ENCODE measurements around the gene TBKBP1.

The TBKBP1 gene

GRCh38 chr17:47699536-47699840 is 5.5 kb downstream of the TBKBP1 start:
- no peak overlapping the region for H3K27ac ChIP-seq (ENCODE audit: extremely low read depth, low read depth, low read length)
- H3K4me1 ChIP-seq (ENCODE audit: control insufficient read depth, insufficient read depth, low read length): peaks cover 3% of the 10 kb centered on the region; the same call in 1 of the 2 replicates
- CTCF ChIA-PET: interaction anchor here (0.6 to 5.9 kb wide), 21 partner anchors 7 to 996 kb away, joined by 3 to 58 read pairs (median 6); partner anchors contain the start of gene TBX21
- H3K4me3 ChIP-seq (ENCODE audit: low read depth, low read length): no peak overlapping the region
- TF ChIP-seq ZNF175 (tag by site-specific recombination; IDR thresholded peaks at IDR 0.05) (no peak), ZNF10 (tag by site-specific recombination; IDR thresholded peaks at IDR 0.05) (no peak), GLIS1 (tag by site-specific recombination; IDR thresholded peaks at IDR 0.05) (no peak), ZNF398 (tag by site-specific recombination; IDR thresholded peaks at IDR 0.05) (no peak), ZBTB48 (tag by site-specific recombination; IDR thresholded peaks at IDR 0.05) (no peak), ZNF280D (tag by site-specific recombination; IDR thresholded peaks at IDR 0.05) (no peak)
- POLR2A ChIA-PET: interaction anchor here (0.6 to 0.7 kb wide), 5 partner anchors 10 to 535 kb away, joined by 3 to 4 read pairs (median 3); no protein-coding TSS in a partner anchor
- H3K36me3 ChIP-seq (ENCODE audit: control insufficient read depth in 2 of 2, insufficient read depth in 1 of 2, low read length in 2 of 2): peaks cover 5 to 48% of the 10 kb centered on the region in 2 experiments; a peak in 2 of 3 replicates
- H3K9me3 ChIP-seq (ENCODE audit: control insufficient read depth, insufficient read depth, low read depth, low read length): no peaks in the 10 kb centered on the region

- CTCF ChIA-PET: interaction anchor here (0.5 to 5.9 kb wide), 8 partner anchors 13 to 89 kb away, joined by 3 to 58 read pairs (median 3); no protein-coding TSS in a partner anchor
- Histone ChIP-seq H3K4me1 (ENCODE audit: control insufficient read depth, insufficient read depth, low read length) (no peaks in the 10 kb centered on the region; the same call in 1 of the 2 replicates), H3K9me3 (ENCODE audit: control insufficient read depth, insufficient read depth, low read depth, low read length) (no peaks in the 10 kb centered on the region), H3K4me3 (ENCODE audit: low read depth, low read length) (no peak overlapping the region), H3K36me3 (ENCODE audit: control insufficient read depth in 2 of 2, insufficient read depth in 1 of 2, low read length in 2 of 2) (peaks cover 5 to 55% of the 10 kb centered on the region in 2 experiments; a peak in 2 of 3 replicates), H3K27ac (ENCODE audit: extremely low read depth, low read depth, low read length) (no peak overlapping the region)
- POLR2A ChIA-PET: interaction anchor here (1.3 to 1.6 kb wide), 2 partner anchors 12 to 17 kb away, joined by 4 to 5 read pairs; no protein-coding TSS in a partner anchor
- TF ChIP-seq GLIS2 (tag by site-specific recombination; IDR thresholded peaks at IDR 0.05): 0 out of 2 replicates have a peak, but pooled peaks have one; percentile 26
- peak; percentile 67 for TF ChIP-seq ZSCAN4 (tag by site-specific recombination; IDR thresholded peaks at IDR 0.05)
- TF ChIP-seq SP2 (tag by site-specific recombination; IDR thresholded peaks at IDR 0.05): no peak
- TF ChIP-seq GLIS1 (tag by site-specific recombination; IDR thresholded peaks at IDR 0.05): 0 out of 2 replicates have a peak, but pooled peaks have one; percentile 17
These were observed 6.8 kb downstream of the TBKBP1 start for GRCh38 chr17:47700471-47701449.

GRCh38 chr17:47701608-47702007 is 7.6 kb downstream of the TBKBP1 start:
- H3K27ac ChIP-seq (ENCODE audit: extremely low read depth, low read depth, low read length): no peak overlapping the region
- H3K4me1 ChIP-seq (ENCODE audit: control insufficient read depth, insufficient read depth, low read length): no peaks in the 10 kb centered on the region; the same call in 1 of the 2 replicates
- ChIA-PET POLR2A (interaction anchor here (0.5 to 1.6 kb wide), 4 partner anchors 13 to 193 kb away, joined by 3 to 5 read pairs (median 4); no protein-coding TSS in a partner anchor), CTCF (interaction anchor here (0.9 to 5.9 kb wide), 2 partner anchors 41 to 100 kb away, joined by 3 to 58 read pairs; no protein-coding TSS in a partner anchor)
- no peak overlapping the region for H3K4me3 ChIP-seq (ENCODE audit: low read depth, low read length)
- H3K36me3 ChIP-seq (ENCODE audit: control insufficient read depth in 2 of 2, insufficient read depth in 1 of 2, low read length in 2 of 2): peaks cover 5 to 50% of the 10 kb centered on the region in 2 experiments; a peak in 2 of 3 replicates
- H3K9me3 ChIP-seq (ENCODE audit: control insufficient read depth, insufficient read depth, low read depth, low read length): no peaks in the 10 kb centered on the region
- no peak for TF ChIP-seq ZNF521 (tag by site-specific recombination; IDR thresholded peaks at IDR 0.05)
- TF ChIP-seq PRDM10 (tag by site-specific recombination; IDR thresholded peaks at IDR 0.05): no peak
- TF ChIP-seq ZNF48 (tag by site-specific recombination; IDR thresholded peaks at IDR 0.05): no peak
- TF ChIP-seq TSHZ1 (tag by site-specific recombination; IDR thresholded peaks at IDR 0.05; ENCODE audit: borderline replicate concordance): no peak
- no peak for TF ChIP-seq ZNF776 (tag by site-specific recombination; IDR thresholded peaks at IDR 0.05; ENCODE audit: borderline replicate concordance)
